ENCODE data around the gene IL17RA. TPM values are rescaled to one million over a fixed set of nuclear protein-coding genes. Genes with fewer than 3 reads are reported as not detected.

Gene IL17RA
- total RNA-seq, 1 donor from 2014 or later, result 49.8 TPM

DNA sequence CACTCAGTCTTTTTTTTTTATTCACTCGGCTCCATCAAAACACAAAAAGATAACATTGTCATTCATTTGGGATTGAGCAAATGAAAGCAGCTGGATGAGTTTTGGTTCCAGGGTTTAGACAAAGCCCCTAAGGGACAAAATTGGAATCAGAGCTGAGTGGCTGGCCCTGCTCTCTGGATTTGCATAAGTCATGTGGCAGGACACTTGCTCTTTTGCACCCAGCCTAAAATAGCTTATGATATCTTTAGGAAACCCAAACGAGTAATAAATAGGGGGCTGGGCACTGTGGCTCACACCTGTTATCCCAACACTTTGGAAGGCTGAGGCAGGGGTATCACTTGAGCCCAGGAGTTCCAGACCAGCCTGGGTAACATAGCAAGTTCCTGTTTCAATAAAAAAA lies 47.3 kb downstream of the IL17RA start:
- ATAC-seq (no peak), DNase-seq (no peak)
- Histone ChIP-seq H3K27me3 (no peaks in the 10 kb centered on the region), H3K4me3 (no peak overlapping the region), H3K9me3 (no peaks in the 10 kb centered on the region), H3K4me1 (no peaks in the 10 kb centered on the region), H3K36me3 (peaks cover 2% of the 10 kb centered on the region), H3K27ac (no peak overlapping the region)
- TF ChIP-seq, protein P1, sequence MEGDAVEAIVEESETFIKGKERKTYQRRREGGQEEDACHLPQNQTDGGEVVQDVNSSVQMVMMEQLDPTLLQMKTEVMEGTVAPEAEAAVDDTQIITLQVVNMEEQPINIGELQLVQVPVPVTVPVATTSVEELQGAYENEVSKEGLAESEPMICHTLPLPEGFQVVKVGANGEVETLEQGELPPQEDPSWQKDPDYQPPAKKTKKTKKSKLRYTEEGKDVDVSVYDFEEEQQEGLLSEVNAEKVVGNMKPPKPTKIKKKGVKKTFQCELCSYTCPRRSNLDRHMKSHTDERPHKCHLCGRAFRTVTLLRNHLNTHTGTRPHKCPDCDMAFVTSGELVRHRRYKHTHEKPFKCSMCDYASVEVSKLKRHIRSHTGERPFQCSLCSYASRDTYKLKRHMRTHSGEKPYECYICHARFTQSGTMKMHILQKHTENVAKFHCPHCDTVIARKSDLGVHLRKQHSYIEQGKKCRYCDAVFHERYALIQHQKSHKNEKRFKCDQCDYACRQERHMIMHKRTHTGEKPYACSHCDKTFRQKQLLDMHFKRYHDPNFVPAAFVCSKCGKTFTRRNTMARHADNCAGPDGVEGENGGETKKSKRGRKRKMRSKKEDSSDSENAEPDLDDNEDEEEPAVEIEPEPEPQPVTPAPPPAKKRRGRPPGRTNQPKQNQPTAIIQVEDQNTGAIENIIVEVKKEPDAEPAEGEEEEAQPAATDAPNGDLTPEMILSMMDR (IDR thresholded peaks at IDR 0.05), result no peak
- intact Hi-C loops (cut with DNase I), result no loop called here

DNA sequence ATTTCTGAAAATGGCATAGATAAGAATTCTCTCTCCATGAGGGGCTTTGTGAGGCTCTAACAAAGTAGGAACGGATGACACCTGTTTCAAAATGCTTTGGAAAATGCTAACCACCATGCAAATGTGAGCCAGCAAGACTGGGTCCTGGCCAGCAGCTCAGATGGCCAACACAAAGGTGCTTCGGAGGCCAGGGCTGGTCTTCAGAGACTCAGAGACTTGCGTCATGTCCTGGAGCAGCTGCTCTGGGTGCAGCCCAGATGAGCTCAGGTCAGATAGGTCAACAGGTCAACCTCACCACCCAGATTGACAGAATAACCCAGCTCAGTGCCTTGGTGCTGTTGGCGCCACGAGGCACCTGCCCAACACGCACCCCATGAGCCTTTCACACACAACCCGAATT lies 48.3 kb downstream of the IL17RA start:
- Histone ChIP-seq H3K27ac (no peak overlapping the region), H3K4me1 (no peaks in the 10 kb centered on the region), H3K36me3 (peaks cover 11% of the 10 kb centered on the region), H3K27me3 (no peaks in the 10 kb centered on the region), H3K9me3 (no peaks in the 10 kb centered on the region), H3K4me3 (no peak overlapping the region)
- ATAC-seq, result no peak
- TF ChIP-seq, protein P1 (IDR thresholded peaks at IDR 0.05), result no peak
- intact Hi-C loops (cut with DNase I), result no loop called here
- DNase-seq, result no peak

DNA sequence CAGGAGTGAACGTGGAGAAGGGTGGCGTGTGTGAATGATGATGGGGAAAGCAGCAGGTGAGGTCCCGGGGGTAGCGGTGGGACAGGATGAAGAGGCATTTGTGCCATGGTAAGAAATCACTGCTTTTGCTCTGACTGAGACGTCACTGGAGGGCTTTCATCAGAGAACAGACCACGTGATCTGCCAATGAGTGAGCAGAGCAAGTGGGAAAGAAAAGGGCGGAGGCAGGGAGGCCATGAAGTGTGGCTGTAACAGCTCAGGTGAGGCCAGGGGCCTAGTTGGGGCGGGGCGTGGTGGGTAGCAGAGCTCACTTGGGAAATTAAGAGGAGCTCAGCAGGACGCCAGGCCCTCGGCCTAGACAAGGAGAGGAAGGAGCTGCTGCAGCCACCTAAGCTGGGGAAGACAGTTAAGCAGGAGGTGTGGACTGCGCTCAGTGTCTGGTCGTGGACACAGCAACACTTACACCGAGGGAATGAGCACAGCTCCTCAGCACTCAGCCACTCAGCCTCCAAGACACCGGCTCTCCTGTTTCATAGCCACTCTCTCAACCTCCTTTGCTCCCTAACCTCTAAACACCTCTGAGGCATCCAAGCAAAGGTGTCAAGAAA lies 50.5 kb downstream of the IL17RA start:
- intact Hi-C loops (cut with DNase I), result no loop called here
- H3K27ac ChIP-seq, result no peak overlapping the region
- TF ChIP-seq, protein P1 (IDR thresholded peaks at IDR 0.05), result no peak

DNA sequence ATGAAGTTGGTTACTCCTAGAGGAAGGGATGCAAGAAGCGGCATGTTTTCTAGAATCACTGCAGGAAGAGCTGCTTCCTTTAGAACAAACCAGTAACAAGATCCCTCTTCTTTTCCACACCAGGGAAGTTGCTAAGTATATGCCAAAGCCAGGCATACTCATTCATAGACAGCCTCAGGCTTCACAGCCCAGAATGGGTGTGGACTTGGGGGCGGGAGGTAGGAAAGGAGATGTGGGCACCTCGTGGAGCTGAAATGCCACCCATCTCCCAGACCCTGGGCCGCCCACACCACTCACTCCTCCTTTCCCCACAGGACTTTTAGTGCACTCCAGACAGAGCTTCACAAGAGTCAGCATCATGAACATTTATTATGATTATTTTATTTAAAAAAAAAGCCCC lies 52.4 kb downstream of the IL17RA start:
- intact Hi-C loops (cut with DNase I), result no loop called here
- no peak for DNase-seq
- Histone ChIP-seq H3K36me3 (peaks cover 50% of the 10 kb centered on the region), H3K27me3 (no peaks in the 10 kb centered on the region), H3K4me1 (no peaks in the 10 kb centered on the region), H3K27ac (no peak overlapping the region), H3K4me3 (no peak overlapping the region), H3K9me3 (no peaks in the 10 kb centered on the region)
- ATAC-seq, result no peak
- TF ChIP-seq, protein P1 (IDR thresholded peaks at IDR 0.05), result no peak

More for the DNA sequence above, 50.5 kb downstream of the IL17RA start:
- ATAC-seq (no peak), DNase-seq (no peak)
- Histone ChIP-seq H3K36me3 (peaks cover 31% of the 10 kb centered on the region), H3K27me3 (no peaks in the 10 kb centered on the region), H3K4me1 (no peaks in the 10 kb centered on the region), H3K4me3 (no peak overlapping the region), H3K9me3 (no peaks in the 10 kb centered on the region)

DNA sequence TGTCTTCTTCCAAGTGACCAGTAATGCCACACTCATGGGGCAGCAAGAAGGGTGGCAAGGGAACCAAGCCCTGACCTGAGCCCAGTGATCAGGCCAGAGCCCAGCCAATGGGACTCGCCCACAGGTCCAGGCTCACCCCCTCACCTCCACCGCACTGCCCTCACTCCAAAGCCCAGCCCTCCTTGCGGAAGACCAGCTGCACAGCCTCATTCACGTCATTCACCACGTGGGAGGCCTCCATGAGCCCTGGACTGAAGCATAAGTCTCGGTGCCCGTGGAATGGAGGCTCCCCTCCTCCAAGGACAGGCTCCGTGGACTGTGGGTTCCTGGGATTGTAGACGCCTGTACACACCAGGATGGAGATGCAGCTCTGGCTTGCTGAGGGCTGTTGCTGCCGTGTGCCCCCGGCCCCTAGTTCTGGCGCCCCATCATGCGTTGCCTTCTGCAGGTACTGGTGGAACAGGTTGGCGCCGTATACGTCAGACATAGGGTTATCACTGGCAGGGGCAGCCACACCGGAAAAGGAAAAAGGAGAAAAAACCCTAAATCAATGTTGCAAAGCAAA lies 53.1 kb downstream of the IL17RA start:
- TF ChIP-seq, protein P1 (IDR thresholded peaks at IDR 0.05), result no peak
- no peak overlapping the region for H3K4me3 ChIP-seq
- H3K27me3 ChIP-seq, result no peaks in the 10 kb centered on the region
- intact Hi-C loops (cut with DNase I), result no loop called here
- no peak for DNase-seq
- no peak for ATAC-seq
- H3K36me3 ChIP-seq, result peaks cover 57% of the 10 kb centered on the region
- H3K4me1 ChIP-seq, result no peaks in the 10 kb centered on the region
- H3K9me3 ChIP-seq, result no peaks in the 10 kb centered on the region
- no peak overlapping the region for H3K27ac ChIP-seq
